OCI-LY1 (cell line): ENCODE measurements around the gene YBX3.

ENCODE experiments used
- H2AFZ ChIP-seq: fragments of 200-600 bp; sonication (generic), shearing (Covaris generic); 2 replicates; pipeline ENCODE4 v1.6.0; 2014; ENCODE audit warnings: antibody characterized with exemption, mild to moderate bottlenecking, low read length
- H3F3A ChIP-seq: fragments of 200-600 bp; sonication (generic), shearing (Covaris generic); 2 replicates; pipeline ENCODE4 v1.6.0; 2014; ENCODE audit warnings: mild to moderate bottlenecking, antibody characterized with exemption, low read length, moderate library complexity; ENCODE audit not compliant: insufficient read depth
- H3K27ac ChIP-seq: fragments of 200-600 bp; sonication (generic); 2 replicates; pipeline ENCODE4 v1.5.1; 2014; ENCODE audit warnings: low read length, mixed run types, mild to moderate bottlenecking, low read depth; ENCODE audit not compliant: poor library complexity, severe bottlenecking
- H3K27me3 ChIP-seq: fragments of 200-600 bp; sonication (generic); 2 replicates; pipeline ENCODE4 v1.6.0; 2014; ENCODE audit warnings: antibody characterized with exemption, mild to moderate bottlenecking, low read length, moderate library complexity; ENCODE audit not compliant: insufficient read depth
- H3K36me3 ChIP-seq: fragments of 200-600 bp; sonication (generic); 2 replicates; pipeline ENCODE4 v1.6.1; 2014; ENCODE audit warnings: mild to moderate bottlenecking, antibody characterized with exemption, low read length, moderate library complexity, mixed read lengths; ENCODE audit not compliant: insufficient read depth
- H3K4me1 ChIP-seq: fragments of 200-600 bp; sonication (generic); 2 replicates; pipeline ENCODE4 v1.5.1; 2014; ENCODE audit warnings: mild to moderate bottlenecking, low read length, moderate library complexity; ENCODE audit not compliant: insufficient read depth, severe bottlenecking
- H3K4me2 ChIP-seq: fragments of 200-600 bp; sonication (generic), shearing (Covaris generic); 2 replicates; pipeline ENCODE4 v1.6.1; 2014; ENCODE audit warnings: low read length
- H3K4me3 ChIP-seq: fragments of 200-600 bp; sonication (generic); 2 replicates; pipeline ENCODE4 v1.5.1; 2014; ENCODE audit warnings: low read length, low read depth, mild to moderate bottlenecking, mixed read lengths; ENCODE audit not compliant: poor library complexity, severe bottlenecking
- H3K79me2 ChIP-seq: fragments of 200-600 bp; shearing (Covaris generic); 2 replicates; pipeline ENCODE4 v1.6.1; 2016; ENCODE audit warnings: mixed run types, low read length, mixed read lengths; ENCODE audit not compliant: insufficient read depth
- H3K9ac ChIP-seq: fragments of 200-600 bp; sonication (generic), shearing (Covaris generic); 2 replicates; pipeline ENCODE4 v1.6.1; 2014; ENCODE audit warnings: mild to moderate bottlenecking, low read length, mixed read lengths
- H3K9me2 ChIP-seq: fragments of 200-600 bp; sonication (generic), shearing (Covaris generic); 2 replicates; pipeline ENCODE4 v1.6.1; 2014; ENCODE audit warnings: low read depth, mild to moderate bottlenecking, low read length, mixed read lengths
- H3K9me3 ChIP-seq: fragments of 200-600 bp; shearing (Covaris generic); 2 replicates; pipeline ENCODE4 v1.6.1; 2014; ENCODE audit warnings: low read length, mixed read lengths
- H4K20me1 ChIP-seq: fragments of 200-600 bp; sonication (generic), shearing (Covaris generic); 2 replicates; pipeline ENCODE4 v1.6.0; 2016; ENCODE audit warnings: mild to moderate bottlenecking, low read length; ENCODE audit not compliant: insufficient read depth
- EZH2 ChIP-seq: fragments of 200-600 bp; sonication (generic), shearing (Covaris generic); IDR thresholded peaks from 2 replicates; pipeline ENCODE4 v1.8.0; 2017; ENCODE audit warnings: borderline replicate concordance, mixed run types, mild to moderate bottlenecking, antibody characterized with exemption, low read length, moderate library complexity, mixed read lengths
- TF ChIP-seq, protein P1 (sequence below): fragments of 200-600 bp; sonication (generic), shearing (Covaris generic); IDR thresholded peaks from 2 replicates; pipeline ENCODE4 v1.5.1; 2017; ENCODE audit warnings: mild to moderate bottlenecking, antibody characterized with exemption, low read length, moderate library complexity, mixed read lengths

YBX3 gene

DNA sequence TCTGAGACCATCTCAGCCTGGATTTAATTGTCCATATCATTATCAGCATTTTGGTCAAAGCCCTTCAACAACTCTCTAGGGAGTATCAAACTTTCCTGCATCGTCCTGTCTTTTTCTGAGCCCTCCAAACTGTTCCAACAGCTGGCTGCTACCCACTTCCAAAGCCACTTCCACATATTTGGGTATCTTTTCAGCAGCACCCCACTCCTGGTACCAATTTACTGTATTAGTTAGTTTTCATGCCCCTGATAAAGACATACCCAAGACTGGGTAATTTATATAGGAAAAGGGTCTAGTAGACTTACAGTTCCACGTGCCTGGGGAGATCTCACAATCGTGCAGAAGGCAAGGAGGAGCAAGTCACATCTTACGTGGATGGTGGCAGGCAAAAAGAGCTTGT is 33.1 kb upstream of the YBX3 start:
- Histone ChIP-seq H2AFZ (no peak overlapping the region), H4K20me1 (no peaks in the 10 kb centered on the region), H3K4me3 (no peak overlapping the region), H3K27ac (no peak overlapping the region), H3K27me3 (no peaks in the 10 kb centered on the region), H3K9me2 (no peaks in the 10 kb centered on the region), H3K4me2 (no peak overlapping the region), H3K4me1 (no peaks in the 10 kb centered on the region), H3K9ac (no peak overlapping the region), H3K9me3 (peaks cover 7% of the 10 kb centered on the region; the same call in 1 of the 2 replicates), H3F3A (no peaks in the 10 kb centered on the region), H3K79me2 (no peaks in the 10 kb centered on the region), H3K36me3 (no peaks in the 10 kb centered on the region)
- no peak for TF ChIP-seq EZH2
- TF ChIP-seq, protein P1, sequence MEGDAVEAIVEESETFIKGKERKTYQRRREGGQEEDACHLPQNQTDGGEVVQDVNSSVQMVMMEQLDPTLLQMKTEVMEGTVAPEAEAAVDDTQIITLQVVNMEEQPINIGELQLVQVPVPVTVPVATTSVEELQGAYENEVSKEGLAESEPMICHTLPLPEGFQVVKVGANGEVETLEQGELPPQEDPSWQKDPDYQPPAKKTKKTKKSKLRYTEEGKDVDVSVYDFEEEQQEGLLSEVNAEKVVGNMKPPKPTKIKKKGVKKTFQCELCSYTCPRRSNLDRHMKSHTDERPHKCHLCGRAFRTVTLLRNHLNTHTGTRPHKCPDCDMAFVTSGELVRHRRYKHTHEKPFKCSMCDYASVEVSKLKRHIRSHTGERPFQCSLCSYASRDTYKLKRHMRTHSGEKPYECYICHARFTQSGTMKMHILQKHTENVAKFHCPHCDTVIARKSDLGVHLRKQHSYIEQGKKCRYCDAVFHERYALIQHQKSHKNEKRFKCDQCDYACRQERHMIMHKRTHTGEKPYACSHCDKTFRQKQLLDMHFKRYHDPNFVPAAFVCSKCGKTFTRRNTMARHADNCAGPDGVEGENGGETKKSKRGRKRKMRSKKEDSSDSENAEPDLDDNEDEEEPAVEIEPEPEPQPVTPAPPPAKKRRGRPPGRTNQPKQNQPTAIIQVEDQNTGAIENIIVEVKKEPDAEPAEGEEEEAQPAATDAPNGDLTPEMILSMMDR: no peak

DNA sequence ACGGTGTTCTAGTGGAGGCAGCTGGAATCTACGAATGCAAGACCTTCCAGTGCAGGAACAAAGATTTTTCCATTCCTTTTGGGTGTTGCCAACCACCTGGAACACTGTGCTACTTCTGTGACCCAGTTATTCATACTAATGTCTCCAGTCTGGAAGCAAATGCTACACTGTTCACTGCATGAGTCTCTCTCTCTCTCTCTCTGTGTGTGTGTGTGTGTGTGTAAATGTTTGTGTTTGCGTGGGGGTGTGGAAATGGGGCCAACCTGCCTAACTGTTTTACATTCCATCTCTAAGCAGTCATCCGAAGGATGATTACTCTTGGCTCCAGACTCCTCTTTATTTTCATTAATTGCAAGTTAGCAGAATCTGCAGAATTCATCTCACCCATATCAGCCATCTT is 29.9 kb upstream of the YBX3 start:
- H4K20me1 ChIP-seq: no peaks in the 10 kb centered on the region
- no peaks in the 10 kb centered on the region for H3F3A ChIP-seq
- no peak for TF ChIP-seq EZH2
- TF ChIP-seq, protein P1: no peak
- H3K4me3 ChIP-seq: no peak overlapping the region
- no peak overlapping the region for H3K9ac ChIP-seq
- H3K4me1 ChIP-seq: peaks cover 4% of the 10 kb centered on the region
- H2AFZ ChIP-seq: no peak overlapping the region
- H3K9me3 ChIP-seq: peaks cover 7% of the 10 kb centered on the region; the same call in 1 of the 2 replicates
- no peak overlapping the region for H3K4me2 ChIP-seq
- H3K36me3 ChIP-seq: no peaks in the 10 kb centered on the region
- H3K79me2 ChIP-seq: no peaks in the 10 kb centered on the region
- H3K27me3 ChIP-seq: no peaks in the 10 kb centered on the region
- H3K27ac ChIP-seq: no peak overlapping the region
- H3K9me2 ChIP-seq: no peaks in the 10 kb centered on the region

DNA sequence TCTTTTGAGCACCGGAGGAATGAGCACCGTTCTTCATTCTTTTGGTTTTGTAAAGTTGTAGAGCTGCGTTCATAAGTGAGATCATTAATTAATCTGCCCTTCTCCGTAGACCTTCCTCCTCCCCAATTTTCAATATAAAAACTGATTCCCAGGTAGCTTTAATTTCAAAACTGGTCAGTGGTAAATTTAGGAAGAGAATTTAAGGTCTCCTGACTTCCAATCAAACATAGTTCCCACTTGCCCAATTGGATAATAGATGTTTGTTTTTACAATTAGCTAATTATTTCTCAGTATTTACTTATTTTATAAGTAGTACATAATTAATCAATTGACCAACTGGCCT is 27.2 kb upstream of the YBX3 start:
- Histone ChIP-seq H3K36me3 (no peaks in the 10 kb centered on the region), H3K9ac (no peak overlapping the region), H3K4me3 (no peak overlapping the region), H3K79me2 (no peaks in the 10 kb centered on the region), H3K9me2 (no peaks in the 10 kb centered on the region), H3F3A (no peaks in the 10 kb centered on the region), H3K27ac (no peak overlapping the region), H3K9me3 (no peaks in the 10 kb centered on the region), H3K4me1 (peaks cover 9% of the 10 kb centered on the region), H2AFZ (no peak overlapping the region), H4K20me1 (no peaks in the 10 kb centered on the region), H3K4me2 (no peak overlapping the region), H3K27me3 (no peaks in the 10 kb centered on the region)
- TF ChIP-seq, protein P1: no peak
- TF ChIP-seq EZH2: no peak
